HCT116 (cell line): Measurements from ENCODE around the gene SCAI. TPM values are rescaled to one million over a fixed set of nuclear protein-coding genes. Genes with fewer than 3 reads are reported as not detected.

ENCODE experiments used
- ATAC-seq: fragments of 200-7000 bp; cut with Tn5 transposase; 2 replicates; pipeline ENCODE4 v1.9.1; 2020; ENCODE audit warnings: mild to moderate bottlenecking, moderate library complexity
- BruUV-seq: library from RNA; stranded (reverse); fragments of 400-500 nt; replicated peaks from 2 replicates; lab custom pipeline; 2021; lab: Mats Ljungman, UMichigan
- CTCF ChIA-PET: fragments of 300-600 bp; sonication (Branson Sonifier 250); formaldehyde crosslinking; loops from one replicate; lab custom pipeline; 2021; ENCODE audit warnings: antibody characterized with exemption; lab: Charles Lee
- POLR2A ChIA-PET: fragments of 300-600, 350-600 bp; sonication (Branson Sonifier 250); formaldehyde crosslinking; loops from one replicate; lab custom pipeline; 2021; ENCODE audit warnings: antibody characterized with exemption; lab: Charles Lee
- RAD21 ChIA-PET, 2 experiments: fragments of 300-600 bp; sonication (Branson Sonifier 250); formaldehyde crosslinking; loops; one replicate each; lab custom pipeline; 2023; ENCODE audit warnings: low total read pairs in 2 of 2; ENCODE audit not compliant: uncharacterized antibody in 2 of 2, unreplicated experiment in 2 of 2, low non-redundant PET in 1 of 2; lab: Charles Lee
- DNase-seq: peaks from one replicate; pipeline ENCODE4 v3.0.0-alpha.2; 2010; ENCODE audit warnings: low read depth, low spot score
- H2AFZ ChIP-seq: fragments of 200-600 bp; shearing (Covaris generic), sonication (generic); 2 replicates; pipeline ENCODE4 v1.6.1; 2017; ENCODE audit warnings: low read depth, mixed run types, mixed read lengths, antibody characterized with exemption, low read length; ENCODE audit not compliant: poor library complexity, severe bottlenecking
- H3K27ac ChIP-seq: 2 replicates; pipeline ENCODE4 v1.5.1; 2012; ENCODE audit warnings: low read depth, low read length
- H3K27me3 ChIP-seq: fragments of 200-600 bp; sonication (generic); 2 replicates; pipeline ENCODE4 v1.6.1; 2016; ENCODE audit warnings: mixed run types, low read length, mixed read lengths; ENCODE audit not compliant: insufficient read depth
- H3K36me3 ChIP-seq, 2 experiments: fragments of 200-500 bp in 1 of 2; fragments of 200-600 bp in 1 of 2; sonication (Bioruptor generic) in 1 of 2; sonication (generic) in 1 of 2; 2 replicates each; pipeline versions ENCODE4 v1.5.1 to v1.6.1; 2014 to 2016; ENCODE audit warnings: low read length in 2 of 2, inconsistent platforms in 1 of 2, mixed read lengths in 1 of 2, mixed run types in 1 of 2; ENCODE audit not compliant: insufficient read depth in 2 of 2, control insufficient read depth in 1 of 2
- H3K4me1 ChIP-seq, 2 experiments: fragments of 200-600 bp in 1 of 2; sonication (generic) in 1 of 2; 2 replicates each; pipeline versions ENCODE4 v1.5.1 to v1.6.1; 2012 to 2017; ENCODE audit warnings: low read length in 2 of 2, inconsistent platforms in 1 of 2, mild to moderate bottlenecking in 1 of 2, mixed read lengths in 1 of 2, mixed run types in 1 of 2, moderate library complexity in 1 of 2; ENCODE audit not compliant: insufficient read depth in 2 of 2, control insufficient read depth in 1 of 2
- H3K4me2 ChIP-seq: fragments of 200-600 bp; sonication (generic); 2 replicates; pipeline ENCODE4 v1.6.1; 2017; ENCODE audit warnings: mixed run types, low read length, mixed read lengths
- H3K4me3 ChIP-seq, 2 experiments: fragments of 200-600 bp in 1 of 2; sonication (generic) in 1 of 2; replicated peaks in 1 of 2; 2 replicates each; pipeline ENCODE4 v1.5.1; 2011 to 2016; ENCODE audit warnings: low read length in 2 of 2, control low read depth in 1 of 2, low read depth in 1 of 2, mild to moderate bottlenecking in 1 of 2, mixed read lengths in 1 of 2, mixed run types in 1 of 2
- H3K79me2 ChIP-seq: fragments of 200-600 bp; sonication (generic); 2 replicates; pipeline ENCODE4 v1.6.1; 2017; ENCODE audit warnings: mild to moderate bottlenecking, mixed run types, low read length, moderate library complexity, mixed read lengths; ENCODE audit not compliant: insufficient read depth
- H3K9ac ChIP-seq: fragments of 200-600 bp; sonication (generic); 2 replicates; pipeline ENCODE4 v1.6.1; 2016; ENCODE audit warnings: low read length, mixed read lengths
- H3K9me2 ChIP-seq: fragments of 200-600 bp; sonication (generic), shearing (Covaris generic); 2 replicates; pipeline ENCODE4 v1.6.1; 2017; ENCODE audit warnings: mixed run types, mild to moderate bottlenecking, moderate library complexity; ENCODE audit not compliant: insufficient read depth
- H3K9me3 ChIP-seq, 2 experiments: fragments of 200-500 bp in 1 of 2; fragments of 200-600 bp in 1 of 2; sonication (Bioruptor generic) in 1 of 2; sonication (generic) in 1 of 2; 2 replicates each; pipeline ENCODE4 v1.6.1; 2014 to 2017; ENCODE audit warnings: low read length in 2 of 2, mixed read lengths in 2 of 2, inconsistent platforms in 1 of 2, low read depth in 1 of 2, mild to moderate bottlenecking in 1 of 2, mixed run types in 1 of 2, moderate library complexity in 1 of 2; ENCODE audit not compliant: control insufficient read depth in 1 of 2, insufficient read depth in 1 of 2
- H4K20me1 ChIP-seq: fragments of 200-600 bp; sonication (generic), shearing (Covaris generic); 2 replicates; pipeline ENCODE4 v1.6.1; 2017; ENCODE audit warnings: mixed run types, mild to moderate bottlenecking, moderate library complexity; ENCODE audit not compliant: insufficient read depth
- CBX3 ChIP-seq: IDR thresholded peaks from 2 replicates; pipeline ENCODE4 v1.6.1; 2012; ENCODE audit warnings: low read depth
- CEBPB ChIP-seq: IDR thresholded peaks from 2 replicates; pipeline ENCODE4 v1.6.1; 2012; ENCODE audit warnings: low read depth
- CTCF ChIP-seq, 3 experiments: fragments of 200-600 bp in 1 of 3; sonication (generic) in 1 of 3; IDR thresholded peaks in 2 of 3; conservative IDR thresholded peaks in 1 of 3; 2 replicates each; pipeline ENCODE4 v1.5.1; 2012 to 2017; ENCODE audit warnings: low read depth in 2 of 3, low read length in 2 of 3, antibody characterized with exemption in 1 of 3, borderline replicate concordance in 1 of 3, control low read depth in 1 of 3, mild to moderate bottlenecking in 1 of 3, mixed read lengths in 1 of 3, mixed run types in 1 of 3, moderate library complexity in 1 of 3; ENCODE audit not compliant: insufficient read depth in 1 of 3
- EGR1 ChIP-seq: IDR thresholded peaks from 2 replicates; pipeline ENCODE4 v1.6.1; 2012; ENCODE audit warnings: low read depth
- FOSL1 ChIP-seq: IDR thresholded peaks from 2 replicates; pipeline ENCODE4 v1.6.1; 2012; ENCODE audit warnings: low read depth
- JUND ChIP-seq: IDR thresholded peaks from 2 replicates; pipeline ENCODE4 v1.6.1; 2012
- MAX ChIP-seq: IDR thresholded peaks from 2 replicates; pipeline ENCODE4 v1.6.1; 2012
- RAD21 ChIP-seq: IDR thresholded peaks from 2 replicates; pipeline ENCODE4 v1.6.1; 2012; ENCODE audit warnings: low read depth, mild to moderate bottlenecking
- SIN3A ChIP-seq: IDR thresholded peaks from 2 replicates; pipeline ENCODE4 v1.6.1; 2012; ENCODE audit warnings: low read depth
- TCF7L2 ChIP-seq: IDR thresholded peaks from 2 replicates; pipeline ENCODE4 v1.7.0; 2011; ENCODE audit warnings: borderline replicate concordance, inconsistent platforms; ENCODE audit not compliant: insufficient read depth, insufficient read length; ENCODE audit errors: extremely low read depth
- YY1 ChIP-seq: IDR thresholded peaks from 2 replicates; pipeline ENCODE4 v1.6.1; 2011; ENCODE audit warnings: low read length, low read depth, moderate library complexity, mild to moderate bottlenecking; ENCODE audit not compliant: insufficient replicate concordance; ENCODE audit errors: extremely low read depth
- ZBTB33 ChIP-seq: IDR thresholded peaks from 2 replicates; pipeline ENCODE4 v1.6.1; 2011; ENCODE audit warnings: mild to moderate bottlenecking, low read length, moderate library complexity; ENCODE audit not compliant: insufficient replicate concordance; ENCODE audit errors: extremely low read depth
- ZNF274 ChIP-seq: fragments of 200-500 bp; sonication (Bioruptor generic); IDR thresholded peaks from 2 replicates; pipeline ENCODE4 v1.6.1; 2014; ENCODE audit warnings: mild to moderate bottlenecking, low read depth, low read length, inconsistent platforms
- intact Hi-C: fragments of 100-400 bp; cut with micrococcal nuclease; formaldehyde crosslinking; loops from 2 replicates; pipeline ENCODE4 v1.10.0; 2022
- total RNA-seq: library from RNA; stranded (reverse); gene quantifications from one replicate; pipeline ENCODE4 v1.2.1, GENCODE V29; 2021; ENCODE audit not compliant: unreplicated experiment
- TF ChIP-seq, protein P1 (sequence below): IDR thresholded peaks from 2 replicates; pipeline ENCODE4 v1.6.1; 2012

SCAI gene
- total RNA-seq, 1 experiment from 2014 or later: 14.0 TPM

- Histone ChIP-seq H3K4me2 (no peak overlapping the region), H3K9me3 (no peaks in the 10 kb centered on the region), H3K4me3 (no peak overlapping the region), H3K36me3 (no peaks in the 10 kb centered on the region), H3K27ac (no peak overlapping the region), H3K4me1 (peaks cover 0 to 4% of the 10 kb centered on the region in 2 experiments; a peak in 1 of 4 replicates), H2AFZ (no peak overlapping the region), H3K9ac (no peak overlapping the region), H4K20me1 (no peaks in the 10 kb centered on the region), H3K79me2 (peaks cover 8% of the 10 kb centered on the region; the same call in 1 of the 2 replicates), H3K27me3 (no peaks in the 10 kb centered on the region), H3K9me2 (no peaks in the 10 kb centered on the region)
- ChIA-PET CTCF (no interaction called here), RAD21 (interaction anchor here in 1 of 2 experiments (0.7 kb wide), 1 partner anchor 56 kb away, joined by 4 read pairs; no protein-coding TSS in a partner anchor), POLR2A (no interaction called here)
- no TSS peak for BruUV-seq
- no peak for DNase-seq
- ATAC-seq: peak; percentile 38; the same call in 1 of the 2 replicates
- intact Hi-C loops: no loop called here
- TF ChIP-seq MAX (no peak), RAD21 (no peak), ZBTB33 (no peak), SIN3A (no peak), CEBPB (no peak), YY1 (no peak), JUND (no peak), EGR1 (no peak), FOSL1 (no peak), CBX3 (no peak), TCF7L2 (no peak), ZNF274 (no peak), CTCF (IDR thresholded peaks at IDR 0.05 in 2 of 3, conservative IDR thresholded peaks at IDR 0.05 in 1 of 3; ENCODE audit: borderline replicate concordance in 1 of 3, insufficient read depth in 1 of 3, low read depth in 2 of 3, low read length in 2 of 3) (no peak)
- TF ChIP-seq, protein P1, sequence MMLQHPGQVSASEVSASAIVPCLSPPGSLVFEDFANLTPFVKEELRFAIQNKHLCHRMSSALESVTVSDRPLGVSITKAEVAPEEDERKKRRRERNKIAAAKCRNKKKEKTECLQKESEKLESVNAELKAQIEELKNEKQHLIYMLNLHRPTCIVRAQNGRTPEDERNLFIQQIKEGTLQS: no peak
Observed at GRCh38 chr9:125126019-125126746, 17.1 kb downstream of the SCAI start.
